HTR-8/SVneo (cell line): Measurements from ENCODE around the gene ZNF500.
"Not testable (repeated sequence)": the region's sequence is repeated elsewhere in the genome, so short reads cannot be mapped to it uniquely, and the experiment has no call there.

Experiments
- DNase-seq: peaks from one replicate; pipeline ENCODE4 v3.0.0; 2011; ENCODE audit warnings: low spot score, mixed read lengths; ENCODE audit not compliant: insufficient read length
- FAIRE-seq: peaks from 2 replicates; lab custom pipeline; 2011; peaks lifted over from hg19 to GRCh38; lab: Jason Lieb, UNC

ZNF500 gene

DNA sequence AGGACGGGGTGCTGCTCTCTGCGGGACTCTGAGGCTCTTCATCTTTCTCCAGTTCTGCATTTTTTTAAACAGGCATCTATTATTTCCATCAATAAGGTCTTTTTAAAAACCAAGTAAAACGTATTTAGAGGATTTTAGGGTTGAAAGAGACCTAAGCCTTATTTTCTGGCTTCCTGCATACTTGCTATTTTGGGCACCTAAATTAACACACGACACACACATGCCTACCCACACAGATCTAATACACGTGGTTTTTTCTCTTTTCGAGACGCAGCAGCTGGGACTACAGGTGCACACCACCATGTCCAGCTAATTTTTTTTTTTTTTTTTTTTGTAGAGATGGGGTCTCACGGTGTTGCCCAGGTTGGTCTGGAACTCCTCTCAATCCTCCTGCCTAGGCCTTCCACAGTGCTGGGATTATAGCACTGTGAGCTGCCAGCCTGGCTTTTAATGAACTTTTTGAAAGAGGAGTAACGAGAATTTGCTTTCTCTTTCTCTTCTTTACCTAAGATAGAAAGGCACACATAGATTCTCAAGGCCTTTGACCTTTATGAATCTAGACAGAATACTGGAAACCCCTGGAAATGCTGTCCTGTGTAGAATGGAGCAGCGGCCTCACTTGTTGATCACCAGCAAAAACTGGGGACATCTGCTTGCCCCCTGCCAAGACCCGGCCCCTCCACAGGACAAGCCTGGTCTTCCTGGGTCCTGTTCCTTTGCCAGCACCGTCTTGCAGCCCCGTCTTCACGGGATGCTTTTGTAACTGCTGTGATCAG lies 18.9 kb downstream of the ZNF500 start:
- FAIRE-seq (no peak), DNase-seq (no peak)

DNA sequence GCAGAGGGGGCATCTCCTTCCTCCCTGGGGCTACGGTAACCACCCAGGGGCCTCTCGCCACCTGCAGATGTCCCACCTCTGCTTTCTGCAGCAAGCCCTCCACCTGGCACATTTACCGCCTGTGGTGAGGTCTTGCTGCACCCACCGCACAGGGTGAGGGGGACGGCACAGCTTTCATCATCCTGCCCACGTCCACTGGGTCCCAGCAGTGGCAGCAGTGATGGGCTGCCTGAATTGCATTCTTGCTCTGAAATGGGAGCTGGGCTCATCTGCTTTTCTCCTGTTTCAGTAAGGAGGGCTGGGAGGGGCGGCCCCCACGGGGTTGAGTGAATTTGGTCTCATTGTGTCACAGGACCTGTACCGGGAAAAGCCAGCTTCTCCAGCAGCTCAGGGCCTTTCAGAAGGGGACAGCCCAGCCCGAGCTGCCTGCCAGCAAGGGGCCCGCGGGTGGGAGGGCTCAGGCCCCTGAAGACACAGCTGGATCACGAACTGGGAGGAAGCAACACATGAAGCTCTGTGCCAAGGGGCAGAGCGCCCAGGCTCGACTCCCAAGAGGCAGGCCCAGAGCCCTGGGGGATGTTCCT lies 19.9 kb downstream of the ZNF500 start:
- DNase-seq (no peak), FAIRE-seq (no peak)

DNA sequence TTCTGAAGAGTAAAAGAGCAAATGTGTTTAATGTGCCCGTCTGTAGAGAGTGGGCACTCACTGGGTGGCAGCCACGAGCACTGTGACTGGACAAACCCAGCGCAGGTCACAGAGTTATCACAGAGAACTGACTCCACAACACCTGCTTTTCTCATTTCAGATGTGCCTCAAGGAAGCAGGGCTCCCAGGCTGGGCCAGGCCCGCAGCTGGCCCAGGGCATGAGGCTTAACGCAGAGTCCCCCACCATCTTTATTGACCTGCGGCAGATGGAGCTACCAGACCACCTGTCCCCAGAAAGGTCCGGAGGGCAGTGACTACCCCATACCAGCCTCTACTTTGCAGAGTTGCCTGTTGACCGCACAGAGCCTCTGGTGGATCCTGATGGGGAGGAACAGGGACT lies 20.7 kb downstream of the ZNF500 start:
- FAIRE-seq (no peak), DNase-seq (no peak)

DNA sequence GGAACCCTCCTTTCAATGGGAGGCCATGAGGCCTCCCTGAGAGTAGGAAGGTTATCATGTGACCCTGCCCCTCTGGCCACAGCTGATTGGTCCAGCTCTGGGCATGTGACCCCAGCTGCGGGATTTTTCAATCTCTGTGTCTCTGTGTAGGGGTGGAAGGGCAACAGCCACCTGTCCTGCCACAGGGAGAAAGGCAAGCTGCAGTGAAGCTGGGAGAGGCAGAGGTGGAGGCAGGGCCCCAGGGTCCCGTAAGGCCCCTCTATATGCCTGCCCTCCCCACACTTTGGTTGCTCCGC lies 21.7 kb downstream of the ZNF500 start:
- FAIRE-seq: no peak
- no peak for DNase-seq

DNA sequence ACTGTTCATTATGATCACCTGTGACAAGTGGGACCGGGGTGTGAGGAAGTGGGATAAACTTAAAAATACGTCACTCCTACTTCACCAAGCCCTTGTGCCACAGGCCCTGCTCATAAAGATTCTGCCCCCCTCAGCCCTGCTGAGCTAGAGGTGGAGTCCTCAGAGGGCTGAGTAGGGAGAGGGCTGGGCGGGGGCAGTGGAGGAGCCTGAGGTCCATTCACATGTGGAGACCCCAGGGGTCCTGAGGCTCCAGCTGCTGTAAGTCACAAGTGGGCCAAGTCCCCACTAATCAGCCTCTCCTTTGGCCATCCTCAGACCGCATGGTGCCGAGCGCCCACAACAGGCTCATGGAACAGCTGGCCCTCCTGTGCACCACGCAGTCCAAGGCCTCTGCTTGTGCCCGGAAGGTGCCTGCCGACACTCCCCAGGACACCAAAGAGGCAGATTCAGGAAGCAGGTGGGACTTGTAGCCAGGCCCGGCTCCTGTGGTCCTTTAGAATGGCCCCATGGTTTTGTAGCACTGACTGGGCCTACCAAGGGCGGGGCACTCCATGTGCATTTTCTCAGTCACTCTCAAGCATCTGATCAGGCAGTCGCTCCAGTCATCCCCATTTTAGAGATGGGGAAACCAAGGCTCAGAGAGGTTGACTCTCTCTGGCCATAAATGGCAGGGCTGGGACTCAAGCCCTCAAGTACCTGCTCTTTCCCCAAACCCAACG lies 22.2 kb downstream of the ZNF500 start:
- FAIRE-seq: no peak
- no peak for DNase-seq

DNA sequence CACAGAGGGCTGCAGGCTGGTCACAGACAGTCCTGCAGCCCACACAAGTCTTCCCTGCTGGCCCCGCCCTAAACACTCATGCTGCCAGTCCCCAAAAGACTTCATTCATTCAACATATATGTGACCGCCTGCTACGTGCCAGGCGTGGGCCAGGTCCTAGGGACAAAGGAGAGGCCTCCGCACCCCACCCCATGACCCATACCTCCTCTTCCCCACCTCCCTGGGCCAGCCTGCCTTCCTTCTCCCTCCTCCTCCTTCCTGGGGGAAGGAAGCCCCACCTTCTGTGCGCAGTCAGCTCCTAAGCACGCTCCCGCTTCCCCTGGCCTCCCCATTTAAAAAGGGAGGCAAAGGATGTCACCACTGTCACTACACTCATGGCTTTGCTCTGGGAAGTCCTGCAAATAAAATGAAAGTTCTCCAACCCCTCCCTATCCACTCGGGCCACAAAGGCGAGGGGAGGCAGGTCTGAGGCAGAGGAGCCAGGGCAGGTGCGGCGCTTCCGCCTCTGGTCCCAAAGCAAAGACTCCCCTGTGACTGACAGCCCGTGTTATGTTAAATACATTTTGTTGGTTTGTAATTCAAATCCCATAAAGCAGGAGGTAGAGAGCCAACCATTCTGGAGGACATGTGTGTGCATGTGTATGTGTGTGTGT lies 23.6 kb downstream of the ZNF500 start:
- FAIRE-seq (no peak), DNase-seq (no peak)

DNA sequence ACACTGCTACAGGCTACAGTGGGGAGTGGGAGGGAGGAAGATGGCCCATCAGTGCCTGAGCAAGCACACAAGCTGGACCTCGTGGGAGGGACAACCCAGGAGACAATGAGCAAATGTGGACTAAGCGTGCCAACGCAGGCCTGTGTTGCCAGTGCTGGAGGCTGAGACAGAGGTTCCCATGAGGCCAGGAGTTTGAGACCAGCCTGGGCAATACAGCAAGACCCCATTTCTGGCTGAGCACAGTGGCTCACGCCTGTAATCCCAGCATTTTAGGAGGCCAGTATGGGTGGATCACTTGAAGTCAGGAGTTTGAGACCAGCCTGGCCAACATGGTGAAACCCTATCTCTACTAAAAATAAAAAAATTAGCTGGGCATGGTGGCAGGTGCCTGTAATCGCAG lies 28.6 kb downstream of the ZNF500 start:
- DNase-seq, FAIRE-seq: not testable (repeated sequence)

DNA sequence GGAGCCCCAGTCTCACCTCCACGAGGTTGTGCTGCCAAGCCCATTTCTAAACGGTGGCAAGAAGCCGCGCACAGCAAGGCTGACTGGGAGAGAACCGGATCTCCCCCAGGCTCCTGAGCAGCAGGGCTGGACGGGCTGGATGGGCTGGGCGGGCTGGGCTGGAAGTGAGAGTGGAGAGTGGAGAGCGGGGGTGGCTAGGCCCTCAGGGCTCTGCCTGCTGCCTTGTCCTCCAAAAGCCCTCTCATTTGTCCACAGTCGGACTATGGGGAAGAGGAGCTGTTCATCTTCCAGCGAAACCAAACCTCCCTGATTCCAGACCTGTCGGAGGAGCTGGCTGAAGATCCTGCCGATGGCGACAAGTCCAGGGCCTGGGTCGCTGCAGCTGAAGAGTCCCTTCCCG lies 29.4 kb downstream of the ZNF500 start:
- DNase-seq (no peak), FAIRE-seq (no peak)

DNA sequence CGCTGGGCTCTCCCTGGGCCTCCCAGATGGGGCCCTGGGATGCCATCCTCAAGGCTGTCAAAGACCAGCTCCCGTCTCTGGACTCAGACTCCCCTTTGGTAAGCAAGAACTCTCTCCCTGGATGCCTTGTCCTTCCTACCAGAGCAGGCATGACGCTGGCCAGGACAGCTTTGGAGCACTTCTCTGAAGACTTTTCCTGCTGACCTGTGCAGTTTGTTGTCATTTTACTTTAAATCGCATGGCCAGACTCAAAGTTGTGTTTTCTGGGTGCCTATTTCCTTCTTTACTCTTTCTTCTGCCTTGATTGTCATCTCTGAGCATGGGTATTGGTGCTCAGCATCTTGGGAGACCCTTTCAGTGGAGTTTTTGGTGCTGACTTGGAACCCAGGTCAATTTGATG lies 30.4 kb downstream of the ZNF500 start:
- no peak for FAIRE-seq
- no peak for DNase-seq

DNA sequence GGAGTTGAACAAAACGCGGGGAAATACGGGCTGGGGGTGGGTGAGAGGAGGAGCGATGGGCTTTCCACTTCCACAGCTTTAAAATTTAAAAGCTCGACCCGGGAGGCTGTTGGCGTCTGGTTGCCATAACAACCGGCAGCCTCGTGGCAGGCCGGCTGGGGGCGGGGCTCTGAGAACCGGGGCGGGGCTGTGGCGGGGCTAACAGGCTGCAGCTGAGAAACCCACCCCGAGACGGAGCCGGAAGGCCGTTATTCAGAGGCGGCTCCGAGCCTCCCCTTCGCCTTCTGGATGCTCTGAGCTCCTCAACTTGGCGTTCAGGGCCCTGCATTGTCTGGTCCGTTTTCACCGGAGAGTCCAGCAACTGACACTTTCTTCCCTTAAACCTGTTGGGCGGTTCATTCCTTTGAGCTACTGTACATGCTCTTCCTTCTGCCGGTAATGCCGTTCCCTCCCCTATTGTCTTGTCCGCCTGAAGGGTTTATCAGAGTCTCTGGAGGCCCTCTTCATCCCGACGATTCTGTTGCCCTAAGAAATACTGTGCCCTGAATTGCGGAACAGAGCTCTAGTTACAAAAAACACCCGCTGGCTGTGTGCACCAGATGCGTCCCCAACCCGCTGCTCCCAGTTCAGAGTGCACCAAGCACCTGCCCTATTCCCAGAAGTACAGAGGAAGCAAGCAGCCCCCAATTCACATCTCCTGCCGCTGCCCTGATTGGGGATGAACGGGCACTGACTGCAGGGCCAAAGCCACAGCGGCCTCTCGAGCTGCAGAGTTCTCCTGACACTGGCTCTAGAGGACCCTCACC lies 32.0 kb downstream of the ZNF500 start:
- no peak for FAIRE-seq

DNA sequence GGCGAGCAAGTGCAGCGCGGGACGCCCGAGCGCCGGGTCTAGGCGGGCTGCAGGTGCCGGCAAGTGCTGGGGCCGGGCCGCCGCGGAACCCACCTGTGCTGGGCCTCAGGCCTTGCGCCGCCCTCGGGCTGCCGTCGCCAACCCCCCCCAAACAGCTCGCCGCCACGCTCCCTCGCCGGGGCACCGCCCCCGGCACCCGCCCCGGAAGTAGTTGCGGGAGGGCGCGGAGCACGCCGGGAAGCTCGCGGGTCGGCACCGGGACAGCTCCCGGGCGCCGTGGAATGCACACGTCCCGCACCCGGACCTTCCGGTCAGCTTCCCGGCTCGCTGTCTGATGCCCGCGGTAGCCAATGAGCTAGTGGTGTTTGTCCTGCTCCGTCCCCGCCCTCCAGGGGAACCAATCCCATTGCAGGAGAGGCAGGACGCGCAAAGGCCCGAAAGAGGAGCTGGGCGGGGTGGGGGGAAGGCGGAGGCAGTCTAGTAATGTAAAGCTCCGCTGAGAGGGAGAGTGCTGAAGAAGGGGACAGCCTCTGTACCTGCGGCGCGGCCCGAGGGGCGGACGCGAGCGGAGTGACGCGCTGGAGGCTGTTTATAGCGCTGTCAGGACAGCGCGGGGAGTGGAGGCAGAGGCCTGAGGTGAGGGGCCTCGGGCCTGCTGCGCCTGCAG lies 32.8 kb downstream of the ZNF500 start, which contains the start of the genes ANKS3 and DNAAF8:
TSS of gene ANKS3 (minus strand) at position 209 of the 667 bp plus-strand sequence. CDS start 4,122 bp downstream, outside the sequence.
TSS of gene DNAAF8 (plus strand) at position 475 of the 667 bp plus-strand sequence. CDS start 1,978 bp downstream, outside the sequence.
- DNase-seq (peak; percentile 97), FAIRE-seq (peak; percentile 95)

More for the DNA sequence above, 32.0 kb downstream of the ZNF500 start:
- peak; percentile 90 for DNase-seq

DNA sequence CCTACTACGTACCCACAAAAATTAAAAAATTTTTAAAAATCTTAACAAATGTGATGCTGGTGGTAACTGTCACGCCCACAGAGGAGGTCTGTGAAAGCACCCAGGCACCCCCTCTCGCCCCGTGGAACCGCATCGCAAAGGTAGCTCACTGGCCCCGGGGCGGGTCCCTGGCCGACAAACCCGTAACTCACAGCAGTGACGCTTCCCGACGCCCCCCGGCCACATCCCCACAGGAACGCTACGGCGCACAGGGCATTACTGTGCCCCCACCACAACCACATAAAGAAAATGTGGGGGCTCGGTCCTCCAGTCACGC lies 33.3 kb downstream of the ZNF500 start:
- DNase-seq (peak; percentile 22), FAIRE-seq (no peak)

DNA sequence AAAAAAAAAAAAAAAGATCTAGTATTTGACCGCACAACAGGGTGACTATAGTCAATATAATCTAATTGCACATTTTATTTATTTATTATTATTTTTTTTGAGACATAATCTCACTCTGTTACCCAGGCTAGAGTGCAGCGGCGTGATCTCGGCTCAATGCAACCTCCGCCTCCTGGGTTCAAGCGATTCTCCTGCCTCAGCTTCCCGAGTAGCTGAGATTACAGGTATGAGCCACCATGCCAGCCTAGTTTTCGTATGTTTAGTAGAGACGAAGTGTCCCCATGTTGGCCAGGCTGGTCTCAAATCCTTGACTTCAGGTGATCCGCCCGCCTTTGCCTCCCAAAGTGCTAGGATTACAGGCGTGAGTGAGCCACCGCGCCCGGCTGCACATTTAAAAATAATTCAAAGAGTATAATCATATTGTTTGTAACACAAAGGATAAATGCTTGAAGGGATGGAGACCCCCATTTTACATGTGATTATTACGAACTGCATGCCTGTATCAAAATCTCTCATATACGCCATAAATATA lies 33.7 kb downstream of the ZNF500 start:
- FAIRE-seq (no peak), DNase-seq (no peak)

DNA sequence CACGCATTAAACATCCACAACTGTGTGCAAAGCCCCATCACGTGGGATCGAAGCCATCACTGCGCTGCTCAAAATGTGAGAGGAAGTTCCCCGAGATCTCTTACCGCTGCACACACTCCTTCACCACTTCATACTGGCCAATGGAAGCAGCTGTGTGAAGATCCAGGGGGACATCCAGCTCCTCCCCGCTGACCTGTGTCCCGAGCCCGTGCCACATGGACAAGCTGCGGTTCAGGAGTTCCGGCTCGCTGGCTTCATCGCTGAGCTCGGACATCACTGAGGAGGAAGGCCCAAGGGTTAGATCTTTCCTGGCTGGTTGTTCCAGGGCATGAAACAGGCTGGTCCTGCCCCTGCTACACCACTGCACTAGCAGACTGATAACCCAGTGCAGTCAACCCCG lies 37.1 kb downstream of the ZNF500 start:
- FAIRE-seq (no peak), DNase-seq (no peak)

DNA sequence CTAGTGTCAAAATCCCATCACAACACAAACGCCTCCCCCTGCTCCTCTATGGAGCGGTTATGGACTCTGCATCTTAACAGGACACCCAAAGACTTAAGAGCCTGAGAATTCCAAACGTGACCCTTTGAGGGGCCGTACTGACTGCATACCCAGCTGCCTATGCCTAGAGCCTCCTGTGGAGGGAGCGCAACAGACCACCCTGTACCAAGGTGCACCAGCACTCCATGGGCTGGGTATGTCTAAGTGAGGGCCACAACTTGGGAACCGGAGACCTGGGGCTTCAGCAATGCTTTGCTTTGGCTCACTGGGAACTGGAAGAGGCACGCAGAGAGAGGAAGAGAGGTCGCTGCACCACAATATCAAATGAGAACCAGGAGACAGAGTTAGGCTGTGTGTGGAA lies 38.3 kb downstream of the ZNF500 start:
- DNase-seq (no peak), FAIRE-seq (no peak)

DNA sequence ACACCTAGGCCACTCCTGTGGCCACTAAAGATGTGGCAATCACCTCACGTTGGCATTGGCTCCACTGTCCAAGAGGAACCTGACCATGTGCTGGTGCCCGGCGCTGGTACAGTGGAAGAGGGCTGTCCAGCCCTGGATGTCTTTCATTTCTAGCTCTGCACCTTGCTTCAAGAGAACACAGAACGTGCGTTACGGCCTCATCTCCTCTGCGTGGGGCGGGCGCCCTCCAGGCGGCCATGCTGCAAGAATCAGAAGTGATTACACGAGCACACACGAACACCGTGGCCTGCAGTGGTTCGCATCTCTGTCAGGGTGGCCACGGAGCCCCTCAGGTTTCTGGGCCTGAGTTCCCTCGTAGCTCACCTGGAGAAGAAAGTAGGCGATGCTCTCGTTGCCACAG lies 40.3 kb downstream of the ZNF500 start:
- FAIRE-seq (no peak), DNase-seq (no peak)

DNA sequence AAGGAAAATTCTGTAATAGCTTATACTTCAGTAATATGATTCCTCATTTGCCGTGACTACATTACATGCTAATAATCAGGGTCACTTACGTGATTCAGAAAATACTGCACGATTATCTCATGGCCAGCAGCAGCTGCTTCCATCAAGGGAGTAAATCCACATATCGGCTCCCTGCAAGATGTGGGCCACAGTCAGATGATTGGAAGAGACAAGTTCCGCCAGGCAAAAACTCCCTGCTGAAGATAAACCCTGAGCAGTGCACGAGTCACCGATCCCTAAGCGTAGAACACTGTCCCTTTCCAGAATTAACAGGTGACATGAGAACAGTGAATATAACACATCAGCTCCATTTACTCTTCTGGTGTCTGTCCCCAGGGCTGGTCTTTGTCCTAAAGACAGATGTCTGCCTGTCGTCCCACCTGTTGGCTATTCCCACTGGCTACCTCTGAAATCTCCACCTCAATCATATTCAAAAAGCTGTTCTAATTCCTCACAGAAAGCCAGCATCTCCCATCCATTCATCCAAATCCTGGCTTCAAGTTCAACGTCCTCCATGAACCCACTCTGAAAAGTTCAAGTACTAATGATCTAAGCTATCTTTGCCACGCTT lies 42.2 kb downstream of the ZNF500 start:
- DNase-seq: no peak
- no peak for FAIRE-seq

DNA sequence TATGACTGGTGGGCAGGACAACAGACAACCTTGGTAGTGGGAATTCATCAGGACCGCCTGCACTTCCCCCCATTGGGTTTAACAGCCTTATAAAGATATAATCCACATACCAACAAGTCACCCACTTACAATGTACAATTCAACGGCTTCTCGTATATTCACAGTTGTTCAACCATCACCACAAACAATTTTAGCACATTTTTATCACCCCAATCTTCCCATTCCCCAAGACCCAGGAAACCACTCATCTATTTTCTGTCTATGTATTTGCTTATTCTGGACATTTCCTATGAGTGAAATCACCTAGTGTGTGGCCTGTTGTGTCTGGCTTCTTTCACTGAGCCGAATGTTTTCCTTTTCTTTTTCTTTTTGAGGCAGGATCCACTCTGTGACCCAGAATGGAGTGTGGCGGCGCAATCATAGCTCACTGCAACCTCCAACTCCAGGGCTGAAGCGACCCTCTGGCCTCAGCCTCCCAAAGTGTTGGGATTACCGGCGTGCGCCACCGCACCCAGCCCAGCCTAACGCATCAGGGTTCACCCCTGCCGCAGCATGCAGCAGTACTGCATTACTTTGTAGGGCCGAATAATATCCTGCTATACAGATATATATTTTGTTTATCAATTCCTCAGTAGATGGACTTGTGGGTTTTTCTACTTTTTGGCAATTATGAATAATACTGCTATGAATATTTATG lies 43.7 kb downstream of the ZNF500 start:
- FAIRE-seq (no peak), DNase-seq (no peak)
